Measurements from ENCODE around the gene USF3.

DNA sequence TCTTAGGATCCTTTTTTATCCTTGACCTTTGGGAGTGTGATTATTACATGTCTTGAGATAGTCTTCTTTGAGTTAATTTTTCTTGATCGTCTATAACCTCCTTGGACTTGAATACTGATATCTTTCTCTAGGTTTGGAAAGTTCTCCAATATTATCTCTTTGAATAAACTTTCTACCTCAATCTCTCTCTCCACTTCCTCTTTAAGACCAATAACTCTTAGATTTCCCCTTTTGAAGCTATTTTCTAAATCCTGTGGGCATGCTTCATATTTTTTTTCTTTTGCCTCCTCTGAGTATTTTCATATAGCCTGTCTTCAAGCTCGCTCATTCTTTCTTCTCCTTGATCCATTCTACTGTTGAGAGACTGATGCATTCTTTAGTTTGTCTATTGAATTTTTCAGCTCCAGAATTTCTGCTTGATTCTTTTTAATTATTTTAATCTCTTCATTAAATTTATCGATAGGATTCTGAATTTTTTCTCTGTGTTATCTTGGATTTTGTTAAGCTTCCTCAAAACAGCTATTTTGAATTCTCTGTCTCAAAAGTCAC, 12.1 kb downstream of the USF3 start:
- no peak for TF ChIP-seq POLR2H (tag; IDR thresholded peaks at IDR 0.05; ENCODE audit: low read depth)
- TF ChIP-seq, protein P1, sequence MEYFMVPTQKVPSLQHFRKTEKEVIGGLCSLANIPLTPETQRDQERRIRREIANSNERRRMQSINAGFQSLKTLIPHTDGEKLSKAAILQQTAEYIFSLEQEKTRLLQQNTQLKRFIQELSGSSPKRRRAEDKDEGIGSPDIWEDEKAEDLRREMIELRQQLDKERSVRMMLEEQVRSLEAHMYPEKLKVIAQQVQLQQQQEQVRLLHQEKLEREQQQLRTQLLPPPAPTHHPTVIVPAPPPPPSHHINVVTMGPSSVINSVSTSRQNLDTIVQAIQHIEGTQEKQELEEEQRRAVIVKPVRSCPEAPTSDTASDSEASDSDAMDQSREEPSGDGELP (CRISPR knock-in tag; IDR thresholded peaks at IDR 0.05; ENCODE audit: borderline replicate concordance) = no peak
- TF ChIP-seq HDAC6 (IDR thresholded peaks at IDR 0.05; ENCODE audit: low read depth, low read length) = no peak
- no peak for TF ChIP-seq CREBBP (IDR thresholded peaks at IDR 0.05; ENCODE audit: low read depth, low read length)
- no peak for TF ChIP-seq ERF (CRISPR knock-in tag; IDR thresholded peaks at IDR 0.05)
- no peak for TF ChIP-seq PHF8 (IDR thresholded peaks at IDR 0.05; ENCODE audit: borderline replicate concordance, low read length)
